HG02840 (cell line): Measurements from ENCODE around the gene IER2.
"Not testable (repeated sequence)": the region's sequence is repeated elsewhere in the genome, so short reads cannot be mapped to it uniquely, and the experiment has no call there.

Source experiments
- ATAC-seq: cut with Tn5 transposase; IDR thresholded peaks from one replicate; pipeline ENCODE4 v1.9.1; 2021; ENCODE audit warnings: mild to moderate bottlenecking, moderate library complexity, moderate number of reproducible peaks; ENCODE audit not compliant: unreplicated experiment, low FRiP score

IER2 gene

GRCh38 chr19:13138171-13138915 is 11.9 kb upstream of the IER2 start:
- ATAC-seq: no peak

DNA sequence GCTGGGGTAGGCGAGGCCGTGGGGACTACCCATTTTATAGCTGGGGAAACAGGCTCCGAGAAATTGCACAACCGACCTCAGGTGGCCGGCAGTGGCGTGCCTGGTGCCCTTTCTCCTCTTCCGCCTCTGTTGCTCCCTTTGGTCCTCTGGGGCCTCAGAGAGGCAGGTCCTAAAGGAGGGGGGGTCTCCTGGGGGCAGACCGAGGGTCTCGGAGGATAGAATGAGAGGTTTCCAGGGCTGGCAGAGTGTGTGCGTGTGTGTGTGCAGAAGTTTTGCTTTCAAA is 11.4 kb upstream of the IER2 start:
- ATAC-seq: no peak

GRCh38 chr19:13139633-13140311 is 10.4 kb upstream of the IER2 start:
- ATAC-seq: no peak

- no peak for ATAC-seq
Observed at GRCh38 chr19:13146763-13147563, 3.2 kb upstream of the IER2 start.

DNA sequence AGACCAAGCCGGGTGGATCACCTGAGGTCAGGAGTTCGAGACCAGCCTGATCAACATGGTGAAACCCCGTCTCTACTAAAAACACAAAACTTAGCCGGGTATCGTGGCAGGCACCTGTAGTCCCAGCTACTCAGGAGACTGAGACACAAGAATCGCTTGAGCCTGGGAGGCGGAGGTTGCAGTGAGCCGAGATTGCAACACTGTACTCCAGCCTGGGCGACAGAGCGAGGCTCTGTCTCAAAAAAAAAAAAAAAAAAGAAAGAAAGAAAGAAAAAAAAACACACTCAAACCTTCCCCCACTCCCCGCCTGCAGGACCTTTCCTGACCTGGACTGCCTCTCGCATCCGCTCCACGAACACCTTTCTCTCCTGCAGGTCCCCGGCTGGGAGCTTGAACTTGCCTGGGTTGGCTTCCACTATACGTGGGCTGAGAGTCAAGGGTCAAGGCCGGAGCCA is 1.0 kb upstream of the IER2 start:
- ATAC-seq: not testable (repeated sequence)

DNA sequence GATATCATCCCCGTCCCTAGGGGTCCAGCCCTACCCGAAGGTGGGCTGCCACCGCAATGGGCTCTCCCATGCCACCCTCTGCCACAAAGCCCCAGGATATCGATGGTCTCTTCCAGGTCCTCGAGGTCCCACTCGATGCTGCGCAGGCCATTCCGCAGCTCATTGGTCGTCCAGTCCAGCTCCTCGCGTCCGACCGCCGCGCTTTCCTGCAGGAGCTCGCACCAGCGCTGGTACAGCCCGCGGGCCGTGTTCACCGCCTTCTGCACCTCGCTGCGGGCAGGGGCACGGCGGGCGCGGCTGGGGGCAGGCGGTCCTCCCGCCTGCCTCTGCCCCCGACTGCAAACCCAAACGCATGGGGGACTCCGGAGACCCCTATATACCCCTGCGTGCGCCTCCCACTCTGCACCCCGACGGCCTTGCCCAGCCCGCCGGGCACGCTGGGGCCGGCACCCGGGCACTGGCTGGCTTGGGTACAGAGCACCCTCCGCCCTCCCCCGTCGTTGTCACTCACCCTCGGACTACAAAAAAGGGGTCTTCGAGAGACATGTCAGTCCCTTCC is 504 bp upstream of the IER2 start:
- peak; percentile 0 for ATAC-seq

GRCh38 chr19:13150931-13151604 is 857 bp downstream of the IER2 start:
- no peak for ATAC-seq

- peak; percentile 40 for ATAC-seq
Observed at GRCh38 chr19:13151605-13152355, 1.6 kb downstream of the IER2 start.

- peak; percentile 2 for ATAC-seq
Observed at GRCh38 chr19:13152356-13152973, 2.3 kb downstream of the IER2 start.

DNA sequence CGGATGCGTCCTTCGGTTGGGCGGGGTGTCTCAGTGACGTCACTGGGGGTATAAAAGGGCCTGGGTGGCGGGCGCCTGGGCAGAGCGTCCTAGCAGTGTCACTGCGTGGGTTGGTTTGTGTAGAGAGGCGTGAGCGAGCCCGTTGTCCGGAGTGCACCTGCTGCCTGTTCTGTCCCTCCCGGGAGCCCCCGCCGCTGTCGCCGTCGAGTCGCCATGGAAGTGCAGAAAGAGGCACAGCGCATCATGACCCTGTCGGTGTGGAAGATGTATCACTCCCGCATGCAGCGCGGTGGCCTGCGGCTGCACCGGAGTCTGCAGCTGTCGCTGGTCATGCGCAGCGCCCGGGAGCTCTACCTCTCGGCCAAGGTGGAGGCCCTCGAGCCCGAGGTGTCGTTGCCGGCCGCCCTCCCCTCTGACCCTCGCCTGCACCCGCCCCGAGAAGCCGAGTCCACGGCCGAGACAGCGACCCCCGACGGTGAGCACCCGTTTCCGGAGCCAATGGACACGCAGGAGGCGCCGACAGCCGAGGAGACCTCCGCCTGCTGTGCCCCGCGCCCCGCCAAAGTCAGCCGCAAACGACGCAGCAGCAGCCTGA is 2.9 kb downstream of the IER2 start:
- peak; percentile 25 for ATAC-seq

GRCh38 chr19:13153569-13154240 is 3.5 kb downstream of the IER2 start:
- ATAC-seq: no peak

DNA sequence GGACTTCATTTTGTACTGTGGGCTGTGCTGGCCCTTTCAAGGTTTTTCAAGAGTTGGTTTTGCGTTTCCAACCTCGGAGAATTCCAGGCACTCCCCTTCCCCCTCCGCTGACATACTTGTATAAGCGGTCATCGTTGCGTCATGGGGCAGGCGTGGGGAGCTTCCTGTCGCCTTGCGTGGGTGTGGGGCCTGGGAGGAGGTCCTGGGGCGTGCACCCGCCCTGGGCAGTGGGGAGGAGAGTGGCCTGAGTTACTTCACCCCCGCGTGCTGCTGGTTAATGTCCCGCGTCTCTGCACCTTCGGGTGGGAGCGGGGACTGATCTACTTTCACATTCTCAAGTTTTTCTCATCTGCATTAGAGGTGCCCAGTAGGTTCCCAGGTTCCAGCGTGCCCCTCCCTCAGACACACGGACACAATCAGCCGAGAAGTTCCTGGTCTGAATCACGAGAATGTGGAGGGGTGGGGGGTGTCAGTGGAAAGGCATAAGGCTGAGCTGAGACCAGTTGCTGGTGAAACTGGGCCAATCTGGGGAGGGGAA is 4.1 kb downstream of the IER2 start:
- ATAC-seq: no peak

GRCh38 chr19:13154911-13155471 is 4.8 kb downstream of the IER2 start:
- no peak for ATAC-seq

DNA sequence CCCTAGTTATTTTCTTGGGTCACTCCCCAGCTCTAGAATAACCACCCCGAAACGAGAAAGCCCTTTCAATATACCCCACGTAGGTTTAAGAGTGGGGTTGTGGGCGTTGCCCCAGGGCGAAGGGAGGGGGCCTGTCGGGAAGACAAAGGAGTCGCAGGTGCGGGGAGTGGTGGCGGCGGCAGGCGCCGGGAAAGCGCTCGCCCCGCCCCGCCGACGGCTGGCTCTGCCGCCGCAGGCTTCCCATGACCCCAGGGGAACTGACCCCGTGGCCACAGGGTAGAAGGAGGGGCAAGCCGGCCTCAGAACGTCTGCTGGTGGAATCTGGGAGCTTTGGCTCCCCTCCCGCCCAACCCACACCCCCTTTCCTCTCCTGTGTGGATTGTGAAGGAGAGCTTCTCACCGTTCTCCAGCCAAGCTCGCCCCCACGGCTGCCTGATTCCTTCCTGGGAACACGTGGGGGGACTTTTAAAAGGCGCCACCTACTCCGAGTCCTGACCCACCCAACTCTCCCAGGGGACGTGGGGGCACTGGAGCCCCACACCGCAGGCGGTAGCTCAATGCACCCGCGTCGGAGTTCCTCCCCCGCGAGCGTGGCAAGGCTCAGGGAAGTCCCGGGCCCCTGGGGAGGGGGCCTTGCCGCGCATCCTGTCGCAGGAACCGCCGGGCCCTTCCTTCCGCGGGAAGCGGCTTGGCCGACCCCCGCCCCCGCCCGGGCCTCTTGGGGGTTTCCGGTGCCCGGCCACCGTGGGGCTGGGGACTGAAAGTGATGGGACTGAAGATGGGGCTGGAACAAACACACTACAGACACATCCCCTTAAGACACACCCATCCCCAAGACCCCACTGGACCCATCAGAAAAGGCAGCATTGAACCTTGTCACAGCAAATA is 5.5 kb downstream of the IER2 start:
- ATAC-seq: no peak

DNA sequence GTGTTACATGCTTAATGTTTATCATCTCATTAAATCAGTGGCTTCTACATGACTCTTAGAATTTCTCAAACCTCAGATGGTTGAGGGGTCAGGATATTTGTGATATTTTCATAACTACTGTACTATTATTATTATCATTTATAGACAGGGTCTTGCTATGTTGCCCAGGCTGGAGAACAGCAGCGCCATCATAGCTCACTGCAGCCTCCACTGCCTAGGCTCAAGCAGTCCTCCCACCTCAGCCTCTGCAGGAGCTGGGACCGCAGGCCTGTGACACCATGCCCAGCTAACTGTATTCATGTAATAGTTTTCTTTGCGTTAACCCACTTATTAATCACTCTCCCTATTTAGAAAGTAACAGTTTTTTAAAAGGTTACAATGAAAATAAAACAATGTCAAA is 9.5 kb downstream of the IER2 start:
- no peak for ATAC-seq

GRCh38 chr19:13160557-13160956 is 10.3 kb downstream of the IER2 start:
- ATAC-seq: no peak
